H1 (cell line): ENCODE measurements around the gene GIGYF2. TPM values are rescaled to one million over a fixed set of nuclear protein-coding genes. Genes with fewer than 3 reads are reported as not detected.

Source experiments
- CTCF ChIA-PET: fragments of 300-600 bp; sonication (Branson Sonifier 250); formaldehyde crosslinking; loops from one replicate; lab custom pipeline; 2021; ENCODE audit not compliant: partially characterized antibody; lab: Charles Lee
- POLR2A ChIA-PET: fragments of 300-600 bp; sonication (Branson Sonifier 250); formaldehyde crosslinking; loops from one replicate; lab custom pipeline; 2021; ENCODE audit warnings: inconsistent platforms; ENCODE audit not compliant: partially characterized antibody; lab: Charles Lee
- DNase-seq, 2 experiments: peaks; one replicate each; pipeline versions ENCODE4 v3.0.0 to v3.0.0-alpha.2; 2010 to 2022; ENCODE audit warnings: low spot score in 2 of 2, low read depth in 1 of 2, mixed read lengths in 1 of 2
- FAIRE-seq: peaks from 2 replicates; lab custom pipeline; 2011; peaks lifted over from hg19 to GRCh38; lab: Jason Lieb, UNC
- H2AFZ ChIP-seq: 2 replicates; pipeline ENCODE4 v1.8.1; 2012; ENCODE audit warnings: low read length, inconsistent platforms
- H2AK5ac ChIP-seq: 2 replicates; pipeline ENCODE4 v1.6.1; 2013; ENCODE audit warnings: low read depth, low read length
- H2BK120ac ChIP-seq: replicated peaks from 2 replicates; pipeline ENCODE3; 2013; ENCODE audit warnings: low read depth, low read length, inconsistent platforms
- H2BK12ac ChIP-seq: 2 replicates; pipeline ENCODE4 v1.6.1; 2013; ENCODE audit warnings: low read depth, low read length
- H2BK15ac ChIP-seq: 2 replicates; pipeline ENCODE4 v1.6.1; 2013; ENCODE audit warnings: low read length
- H2BK20ac ChIP-seq: 2 replicates; pipeline ENCODE4 v1.6.1; 2013; ENCODE audit warnings: low read length
- H2BK5ac ChIP-seq: 2 replicates; pipeline ENCODE4 v1.6.1; 2013; ENCODE audit warnings: low read depth, low read length
- H3K14ac ChIP-seq: 2 replicates; pipeline ENCODE4 v1.6.1; 2013; ENCODE audit warnings: inconsistent platforms; ENCODE audit not compliant: insufficient read length
- H3K18ac ChIP-seq: 2 replicates; pipeline ENCODE4 v1.6.1; 2013; ENCODE audit warnings: low read length; ENCODE audit errors: extremely low read depth
- H3K23ac ChIP-seq: 2 replicates; pipeline ENCODE4 v1.6.1; 2013; ENCODE audit warnings: inconsistent platforms; ENCODE audit not compliant: insufficient read length
- H3K23me2 ChIP-seq: 2 replicates; pipeline ENCODE4 v1.6.1; 2013; ENCODE audit warnings: low read depth, low read length
- H3K27ac ChIP-seq: 2 replicates; pipeline ENCODE4 v1.6.1; 2011; ENCODE audit warnings: low read depth, low read length, inconsistent platforms
- H3K27me3 ChIP-seq, 4 experiments: replicated peaks in 1 of 4; 1 replicate in 1 of 4; 2 replicates in 3 of 4; pipeline versions ENCODE4 v1.6.1 to v1.8.1; 2011 to 2013; ENCODE audit warnings: low read length in 3 of 4, mild to moderate bottlenecking in 3 of 4, inconsistent platforms in 2 of 4, mixed read lengths in 2 of 4, moderate library complexity in 1 of 4; ENCODE audit not compliant: control insufficient read depth in 3 of 4, insufficient read depth in 3 of 4; ENCODE audit errors: extremely low read depth in 1 of 4
- H3K36me3 ChIP-seq, 4 experiments: 2 replicates each; pipeline versions ENCODE4 v1.6.1 to v1.8.1; 2011 to 2013; ENCODE audit warnings: mild to moderate bottlenecking in 4 of 4, low read length in 3 of 4, moderate library complexity in 2 of 4, control low read depth in 1 of 4, inconsistent platforms in 1 of 4; ENCODE audit not compliant: insufficient read depth in 4 of 4, control insufficient read depth in 2 of 4
- H3K4ac ChIP-seq: replicated peaks from 2 replicates; pipeline ENCODE3; 2013; ENCODE audit warnings: low read length, low read depth, mixed read lengths, inconsistent platforms; ENCODE audit not compliant: insufficient read length
- H3K4me1 ChIP-seq, 4 experiments: replicated peaks in 1 of 4; 1 replicate in 1 of 4; 2 replicates in 3 of 4; pipeline versions ENCODE4 v1.6.1 to v1.8.1; 2011 to 2013; ENCODE audit warnings: low read length in 3 of 4, inconsistent platforms in 2 of 4, mixed read lengths in 1 of 4; ENCODE audit not compliant: insufficient read depth in 4 of 4, control insufficient read depth in 3 of 4
- H3K4me2 ChIP-seq, 2 experiments: 2 replicates each; pipeline versions ENCODE4 v1.6.1 to v1.8.1; 2011 to 2013; ENCODE audit warnings: low read depth in 2 of 2, low read length in 2 of 2, control low read depth in 1 of 2, inconsistent platforms in 1 of 2, mild to moderate bottlenecking in 1 of 2; ENCODE audit not compliant: insufficient read depth in 1 of 2
- H3K4me3 ChIP-seq, 4 experiments: fragments of 200-600, 300-600 bp in 1 of 4; sonication (generic), shearing (Covaris generic), sonication (Bioruptor Twin) in 1 of 4; 2 replicates each; pipeline versions ENCODE4 v1.5.1 to v1.8.1; 2011 to 2016; ENCODE audit warnings: low read length in 4 of 4, low read depth in 3 of 4, control low read depth in 2 of 4, inconsistent platforms in 2 of 4, mild to moderate bottlenecking in 2 of 4, mixed read lengths in 1 of 4, moderate library complexity in 1 of 4; ENCODE audit not compliant: insufficient read depth in 2 of 4; ENCODE audit errors: extremely low read depth in 1 of 4
- H3K56ac ChIP-seq: replicated peaks from 2 replicates; pipeline ENCODE3; 2013; ENCODE audit warnings: low read depth, mild to moderate bottlenecking, mixed read lengths, low read length, inconsistent platforms; ENCODE audit not compliant: insufficient read length
- H3K79me1 ChIP-seq: 2 replicates; pipeline ENCODE4 v1.6.1; 2013; ENCODE audit warnings: low read depth, low read length, control low read depth
- H3K79me2 ChIP-seq, 2 experiments: 2 replicates each; pipeline versions ENCODE4 v1.6.1 to v1.8.1; 2012 to 2013; ENCODE audit warnings: low read length in 2 of 2, mild to moderate bottlenecking in 2 of 2, inconsistent platforms in 1 of 2; ENCODE audit not compliant: insufficient read depth in 2 of 2, control insufficient read depth in 1 of 2
- H3K9ac ChIP-seq, 4 experiments: replicated peaks in 1 of 4; 1 replicate in 1 of 4; 2 replicates in 3 of 4; pipeline versions ENCODE4 v1.6.1 to v1.8.1; 2011 to 2013; ENCODE audit warnings: low read depth in 3 of 4, low read length in 3 of 4, control low read depth in 2 of 4, mild to moderate bottlenecking in 2 of 4, moderate library complexity in 2 of 4, inconsistent platforms in 1 of 4; ENCODE audit errors: extremely low read depth in 1 of 4
- H3K9me3 ChIP-seq, 2 experiments: 2 replicates each; pipeline versions ENCODE4 v1.6.1 to v1.8.1; 2012 to 2013; ENCODE audit warnings: mild to moderate bottlenecking in 2 of 2, moderate library complexity in 2 of 2, control low read depth in 1 of 2, inconsistent platforms in 1 of 2, low read depth in 1 of 2, low read length in 1 of 2, mixed read lengths in 1 of 2; ENCODE audit not compliant: insufficient read depth in 2 of 2
- H4K20me1 ChIP-seq, 2 experiments: replicated peaks in 1 of 2; 2 replicates each; pipeline versions ENCODE3 to v1.8.1; 2011 to 2013; ENCODE audit warnings: inconsistent platforms in 2 of 2, low read length in 2 of 2, mild to moderate bottlenecking in 1 of 2; ENCODE audit not compliant: insufficient read depth in 2 of 2, control insufficient read depth in 1 of 2
- H4K5ac ChIP-seq: 2 replicates; pipeline ENCODE4 v1.6.1; 2013; ENCODE audit warnings: low read length, low read depth, mixed read lengths, inconsistent platforms; ENCODE audit not compliant: insufficient read length
- H4K8ac ChIP-seq: 2 replicates; pipeline ENCODE4 v1.8.0; 2013; ENCODE audit warnings: mild to moderate bottlenecking, moderate library complexity, low read length, inconsistent platforms; ENCODE audit not compliant: insufficient read depth; ENCODE audit errors: extremely low read depth
- H4K91ac ChIP-seq: replicated peaks from 2 replicates; pipeline ENCODE3; 2013; ENCODE audit warnings: low read length, mixed read lengths, inconsistent platforms; ENCODE audit not compliant: insufficient read length
- ASH2L ChIP-seq: fragments of 200-600, 300-600 bp; sonication (generic); IDR thresholded peaks from one replicate; pipeline ENCODE4 v1.7.1; 2017; ENCODE audit warnings: low read length
- CTCF ChIP-seq, 3 experiments: IDR thresholded peaks; 1 replicate in 2 of 3; 2 replicates in 1 of 3; pipeline versions ENCODE4 v1.5.1 to v1.6.1; 2011; ENCODE audit warnings: low read length in 3 of 3, mild to moderate bottlenecking in 3 of 3, inconsistent platforms in 2 of 3, low read depth in 1 of 3, moderate library complexity in 1 of 3; ENCODE audit not compliant: insufficient read depth in 1 of 3; ENCODE audit errors: control extremely low read depth in 1 of 3
- EGR1 ChIP-seq: IDR thresholded peaks from 2 replicates; pipeline ENCODE4 v1.6.1; 2011; ENCODE audit warnings: low read depth, low read length, borderline replicate concordance
- RAD21 ChIP-seq, 2 experiments: IDR thresholded peaks in 1 of 2; conservative IDR thresholded peaks in 1 of 2; 2 replicates each; pipeline ENCODE4 v1.6.1; 2011; ENCODE audit warnings: low read depth in 2 of 2, low read length in 2 of 2, improper control_type of control experiment in 1 of 2, inconsistent platforms in 1 of 2, mild to moderate bottlenecking in 1 of 2, moderate library complexity in 1 of 2
- SIRT6 ChIP-seq: IDR thresholded peaks from one replicate; pipeline ENCODE4 v1.7.1; 2012; ENCODE audit warnings: low read length, inconsistent platforms
- WGBS, 2 experiments: shearing (Covaris generic) in 1 of 2; methylation state at CpG; one replicate each; pipeline versions ENCODE4 v1.1.6 to v1.1.7; 2013 to 2015; ENCODE audit warnings: low lambda C conversion rate in 2 of 2, mixed read lengths in 2 of 2, inconsistent platforms in 1 of 2, low coverage in 1 of 2, missing lambda C conversion rate in 1 of 2; ENCODE audit not compliant: insufficient replicate concordance in 2 of 2, insufficient coverage in 1 of 2, insufficient read length in 1 of 2; ENCODE audit errors: extremely low coverage in 1 of 2, missing lambda C conversion rate in 1 of 2; 5-methylcytosine and 5-hydroxymethylcytosine counted together
- polyA plus RNA-seq, 7 experiments: library from polyadenylated mRNA; depleted of rRNA in 3 of 7; stranded (reverse) in 5 of 7; unstranded in 2 of 7; fragments of >200 nt in 5 of 7; fragments of 200-250 nt in 2 of 7; gene quantifications; 1 replicate in 5 of 7; 2 replicates in 1 of 7; 4 replicates in 1 of 7; pipeline versions ENCODE4 v1.2.1 to v1.2.3, GENCODE V29; 2011 to 2013; ENCODE audit warnings: missing spikeins in 2 of 7, mixed read lengths in 2 of 7
- total RNA-seq: library from RNA; stranded (reverse); fragmentation: NEBNext Ultra II Directional; extraction: Animal tissue kit (Norgen Biotek cat#: 25700); gene quantifications from 2 replicates; pipeline ENCODE4 v1.2.1, GENCODE V29; 2021

Gene GIGYF2
- total and polyA plus RNA-seq, 2 of the 8 experiments (the other 6 are each of a cell fraction or from before 2014, with no cell fraction given), result 22.3 to 62.0 TPM

GRCh38 chr2:232875256-232876121 is 178.4 kb downstream of the GIGYF2 start:
- Histone ChIP-seq H3K27ac (no peak overlapping the region), H2BK15ac (no peak overlapping the region), H3K36me3 (no peaks in the 10 kb centered on the region), H3K27me3 (peaks cover 0 to 25% (median 18%) of the 10 kb centered on the region in 4 experiments; a peak in 5 of 7 replicates), H3K56ac (no peak overlapping the region), H4K20me1 (peaks cover 0 to 4% of the 10 kb centered on the region in 2 experiments), H3K4me1 (peaks cover 0 to 4% (median 1%) of the 10 kb centered on the region in 4 experiments; a peak in 4 of 7 replicates), H2BK120ac (no peak overlapping the region), H3K4ac (no peak overlapping the region), H2BK5ac (no peak overlapping the region), H2AK5ac (no peak overlapping the region), H3K18ac (no peak overlapping the region), H2BK12ac (no peak overlapping the region), H3K79me2 (no peaks in the 10 kb centered on the region), H3K14ac (no peak overlapping the region), H2BK20ac (no peak overlapping the region), H3K4me3 (peak overlapping the region; percentile 30 to 73 (median 46); a peak in 7 of 8 replicates), H4K8ac (peak overlapping the region; percentile 71; the same call in 1 of the 2 replicates), H3K23me2 (peaks cover 12% of the 10 kb centered on the region; the same call in 1 of the 2 replicates), H4K91ac (no peak overlapping the region), H2AFZ (no peak overlapping the region), H3K4me2 (peak overlapping the region; percentile 51 to 94), H4K5ac (no peak overlapping the region), H3K79me1 (no peaks in the 10 kb centered on the region), H3K9me3 (no peaks in the 10 kb centered on the region), H3K9ac (no peak overlapping the region), H3K23ac (no peak overlapping the region)
- ChIA-PET POLR2A (interaction anchor here (0.8 kb wide), 1 partner anchor 153 kb away, joined by 3 read pairs; no protein-coding TSS in a partner anchor), CTCF (interaction anchor here (0.6 to 2.6 kb wide), 10 partner anchors 8 to 217 kb away, joined by 3 to 8 read pairs (median 4); partner anchors contain the start of gene INPP5D)
- peak in 1 of 3 experiments; percentile 29; a peak in 1 of 4 replicates for TF ChIP-seq CTCF (IDR thresholded peaks at IDR 0.05; ENCODE audit: control extremely low read depth in 1 of 3, insufficient read depth in 1 of 3, low read depth in 1 of 3, low read length in 3 of 3)
- TF ChIP-seq ASH2L, result peak; percentile 14
- TF ChIP-seq EGR1, result no peak
- peak; percentile 34 to 43; a peak in 3 of 4 replicates for TF ChIP-seq RAD21 (IDR thresholded peaks at IDR 0.05 in 1 of 2, conservative IDR thresholded peaks at IDR 0.05 in 1 of 2; ENCODE audit: low read depth in 2 of 2, low read length in 2 of 2)
- TF ChIP-seq SIRT6, result no peak
- WGBS, 2 experiments, result 60% methylated on average over 13 of the region's 37 CpGs; no CpG with 5 or more reads in 1 of the 2 experiments
- no peak for FAIRE-seq
- no peak for DNase-seq
